CD8-positive, alpha-beta memory T cell (primary cell): ENCODE data around the gene POGLUT2. TPM values are rescaled to one million over a fixed set of nuclear protein-coding genes. Genes with fewer than 3 reads are reported as not detected.

Experiments
- CTCF ChIA-PET: fragments of 350-600 bp; sonication (Branson Sonifier 250); formaldehyde crosslinking; loops from one replicate; lab custom pipeline; 2021; ENCODE audit warnings: antibody characterized with exemption; lab: Charles Lee
- POLR2A ChIA-PET: fragments of 350-600 bp; sonication (Branson Sonifier 250); formaldehyde crosslinking; loops from one replicate; lab custom pipeline; 2021; ENCODE audit warnings: antibody characterized with exemption; lab: Charles Lee
- DNase-seq, 5 donors: peaks; one replicate each; pipeline versions ENCODE4 v3.0.0 to v3.0.0-alpha.2; 2020 to 2022; ENCODE audit warnings: mixed read lengths in 1 of 5
- H3K27ac ChIP-seq: one replicate; pipeline ENCODE4 v1.7.0; 2013; ENCODE audit warnings: low read depth, mild to moderate bottlenecking, low read length, moderate library complexity
- H3K27me3 ChIP-seq: 2 replicates; pipeline ENCODE4 v1.7.0; 2013; ENCODE audit warnings: low read length, mild to moderate bottlenecking; ENCODE audit not compliant: insufficient read depth, poor library complexity, severe bottlenecking
- H3K36me3 ChIP-seq: 2 replicates; pipeline ENCODE4 v1.7.0; 2013; ENCODE audit warnings: mild to moderate bottlenecking, low read length, moderate library complexity; ENCODE audit not compliant: insufficient read depth
- H3K4me1 ChIP-seq: 2 replicates; pipeline ENCODE4 v1.7.0; 2013; ENCODE audit warnings: mild to moderate bottlenecking, low read length, moderate library complexity; ENCODE audit not compliant: insufficient read depth
- H3K4me3 ChIP-seq: 2 replicates; pipeline ENCODE4 v1.7.0; 2013; ENCODE audit warnings: mild to moderate bottlenecking, low read length
- H3K9me3 ChIP-seq: 2 replicates; pipeline ENCODE4 v1.7.0; 2013; ENCODE audit warnings: mild to moderate bottlenecking, low read length
- H3K27ac Mint-ChIP-seq, 8 donors: one replicate each; pipeline ENCODE4 v1.8.0; 2020 to 2021; ENCODE audit warnings: mixed read lengths in 8 of 8, mild to moderate bottlenecking in 6 of 8, inconsistent platforms in 3 of 8, moderate library complexity in 3 of 8
- H3K27me3 Mint-ChIP-seq, 2 donors: one replicate each; pipeline ENCODE4 v1.8.0; 2020 to 2021; ENCODE audit warnings: mixed read lengths in 2 of 2, mild to moderate bottlenecking in 1 of 2, moderate library complexity in 1 of 2
- H3K36me3 Mint-ChIP-seq, 3 donors: one replicate each; pipeline ENCODE4 v1.8.0; 2020 to 2021; ENCODE audit warnings: mixed read lengths in 3 of 3, inconsistent platforms in 1 of 3, mild to moderate bottlenecking in 1 of 3
- H3K4me1 Mint-ChIP-seq, 3 donors: one replicate each; pipeline ENCODE4 v1.8.0; 2020 to 2021; ENCODE audit warnings: mixed read lengths in 3 of 3, inconsistent platforms in 1 of 3, mild to moderate bottlenecking in 1 of 3
- H3K4me3 Mint-ChIP-seq, 7 donors: one replicate each; pipeline ENCODE4 v1.8.0; 2020 to 2021; ENCODE audit warnings: mixed read lengths in 7 of 7, mild to moderate bottlenecking in 6 of 7, moderate library complexity in 4 of 7, inconsistent platforms in 2 of 7
- H3K9me3 Mint-ChIP-seq, 5 donors: one replicate each; pipeline ENCODE4 v1.8.0; 2020 to 2022; ENCODE audit warnings: mixed read lengths in 5 of 5, mild to moderate bottlenecking in 3 of 5, moderate library complexity in 2 of 5, inconsistent platforms in 1 of 5
- polyA plus RNA-seq: library from polyadenylated mRNA; unstranded; fragments of 300-500 nt; fragmentation: Illumina TruSeq; gene quantifications from one replicate; pipeline ENCODE4 v1.2.3, GENCODE V29; 2021
- total RNA-seq, 2 experiments: library from RNA; stranded (reverse); gene quantifications; one replicate each; pipeline ENCODE4 v1.2.3, GENCODE V29; 2021

The POGLUT2 gene
- 10 to 100 TPM; 13.5 to 15.8 TPM for total RNA-seq
- 2.5 TPM for polyA plus RNA-seq

DNA sequence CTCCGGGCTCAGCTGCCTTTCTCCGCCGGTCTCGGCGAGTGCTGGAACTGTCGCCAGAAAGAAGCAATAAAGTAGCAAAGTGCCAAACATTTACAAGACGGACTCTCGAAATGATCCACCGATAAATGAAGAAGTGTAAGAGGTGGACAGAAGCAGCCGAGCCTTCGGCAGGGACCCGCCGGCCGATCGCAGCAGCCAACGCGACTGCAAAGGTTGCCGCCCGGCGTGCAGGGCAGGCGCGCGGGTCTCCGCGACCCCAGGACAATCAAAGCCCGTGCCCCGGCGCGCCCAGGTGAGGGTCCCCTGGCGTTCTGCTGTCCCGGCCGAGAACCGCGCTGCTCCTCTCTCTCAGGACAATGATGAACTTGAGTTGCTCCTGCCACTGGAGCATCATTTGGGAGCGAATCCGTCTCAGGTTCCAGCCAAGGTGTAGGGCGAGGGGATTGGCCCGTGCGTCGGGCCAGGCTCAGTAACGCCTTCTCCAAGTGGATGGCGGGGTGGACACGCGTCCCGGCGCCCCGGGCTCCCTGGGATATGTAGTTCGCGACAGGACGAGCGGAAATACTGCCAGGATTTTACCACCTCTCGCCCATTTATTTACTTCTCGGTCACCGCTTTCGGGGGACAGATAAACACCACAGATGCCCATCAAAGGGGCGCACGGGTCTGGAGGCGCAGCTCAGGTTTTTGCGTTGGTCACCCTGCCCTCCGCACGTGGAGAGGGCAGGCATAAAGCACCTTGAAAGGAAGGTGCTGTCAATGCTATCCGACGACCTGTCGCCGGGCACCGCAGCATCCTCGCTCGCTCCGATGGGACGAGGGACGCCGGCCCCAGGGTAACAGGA lies at the start of gene POGLUT2, which contains the start of gene BIVM:
POGLUT2 (minus strand) TSS at position 396 of the 845 bp plus-strand sequence; CDS start at position 90, 306 bp downstream.
BIVM (plus strand) TSS at position 539 of the 845 bp plus-strand sequence. CDS start 8,149 bp downstream, outside the sequence.
- Mint-ChIP-seq H3K27ac (peak within 1 kb of the TSS; percentile 71 to 95 (median 84)), H3K36me3 (peaks cover 0 to 11% (median 3%) of the 10 kb centered on the region in 3 donors), H3K27me3 (peaks cover 0 to 4% of the 10 kb centered on the region in 2 donors), H3K9me3 (no peaks in the 10 kb centered on the region), H3K4me3 (peak within 1 kb of the TSS; percentile 91 to 98 (median 96)), H3K4me1 (peaks cover 28 to 43% (median 43%) of the 10 kb centered on the region in 3 donors)
- H3K27ac ChIP-seq: peak within 1 kb of the TSS; percentile 61
- peak within 1 kb of the TSS; percentile 67 for H3K4me3 ChIP-seq
- CTCF ChIA-PET: interaction anchor here (0.8 to 4.2 kb wide), 9 partner anchors 10 to 207 kb away, joined by 3 to 28 read pairs (median 5); partner anchors contain the start of genes ERCC5 and TEX30
- no peaks in the 10 kb centered on the region for H3K27me3 ChIP-seq
- POLR2A ChIA-PET: interaction anchor here (1.0 to 2.6 kb wide), 4 partner anchors 10 to 206 kb away, joined by 3 to 17 read pairs (median 10); partner anchors contain the start of genes ERCC5 and TEX30
- H3K9me3 ChIP-seq: no peaks in the 10 kb centered on the region
- H3K4me1 ChIP-seq: peaks cover 6% of the 10 kb centered on the region
- no peaks in the 10 kb centered on the region for H3K36me3 ChIP-seq
- peak; percentile 62 to 85 (median 73) for DNase-seq

GRCh38 chr13:102847272-102848234 lies 48.8 kb upstream of the POGLUT2 start:
- POLR2A ChIA-PET: interaction anchor here (2.0 to 4.7 kb wide), 4 partner anchors 48 to 256 kb away, joined by 17 to 171 read pairs (median 30); partner anchors contain the start of genes BIVM, POGLUT2, TEX30 and TPP2
- H3K4me1 ChIP-seq: peaks cover 43% of the 10 kb centered on the region
- H3K27ac ChIP-seq: peak overlapping the region; percentile 99
- Mint-ChIP-seq H3K9me3 (peaks cover 0 to 2% (median 0%) of the 10 kb centered on the region in 5 donors), H3K36me3 (peaks cover 0 to 42% (median 5%) of the 10 kb centered on the region in 3 donors), H3K27me3 (peaks cover 0 to 5% of the 10 kb centered on the region in 2 donors), H3K4me3 (peak overlapping the region; percentile 91 to 99 (median 97)), H3K4me1 (peaks cover 48 to 65% (median 61%) of the 10 kb centered on the region in 3 donors), H3K27ac (peak overlapping the region; percentile 93 to 100 (median 99))
- peak overlapping the region; percentile 97 for H3K4me3 ChIP-seq
- H3K27me3 ChIP-seq: no peaks in the 10 kb centered on the region
- CTCF ChIA-PET: interaction anchor here (1.0 to 4.8 kb wide), 10 partner anchors 9 to 453 kb away, joined by 3 to 36 read pairs (median 5); partner anchors contain the start of gene TPP2
- H3K36me3 ChIP-seq: peaks cover 3% of the 10 kb centered on the region
- H3K9me3 ChIP-seq: no peaks in the 10 kb centered on the region
- peak in 2 of 5 donors; percentile 37 to 39 for DNase-seq

GRCh38 chr13:102846261-102847015 lies 47.7 kb upstream of the POGLUT2 start:
- peaks cover 42 to 56% (median 53%) of the 10 kb centered on the region in 3 donors for H3K4me1 Mint-ChIP-seq
- CTCF ChIA-PET: interaction anchor here (0.8 to 4.8 kb wide), 13 partner anchors 10 to 452 kb away, joined by 3 to 36 read pairs (median 6); partner anchors contain the start of genes BIVM, POGLUT2 and TEX30
- peaks cover 0 to 5% of the 10 kb centered on the region in 2 donors for H3K27me3 Mint-ChIP-seq

DNA sequence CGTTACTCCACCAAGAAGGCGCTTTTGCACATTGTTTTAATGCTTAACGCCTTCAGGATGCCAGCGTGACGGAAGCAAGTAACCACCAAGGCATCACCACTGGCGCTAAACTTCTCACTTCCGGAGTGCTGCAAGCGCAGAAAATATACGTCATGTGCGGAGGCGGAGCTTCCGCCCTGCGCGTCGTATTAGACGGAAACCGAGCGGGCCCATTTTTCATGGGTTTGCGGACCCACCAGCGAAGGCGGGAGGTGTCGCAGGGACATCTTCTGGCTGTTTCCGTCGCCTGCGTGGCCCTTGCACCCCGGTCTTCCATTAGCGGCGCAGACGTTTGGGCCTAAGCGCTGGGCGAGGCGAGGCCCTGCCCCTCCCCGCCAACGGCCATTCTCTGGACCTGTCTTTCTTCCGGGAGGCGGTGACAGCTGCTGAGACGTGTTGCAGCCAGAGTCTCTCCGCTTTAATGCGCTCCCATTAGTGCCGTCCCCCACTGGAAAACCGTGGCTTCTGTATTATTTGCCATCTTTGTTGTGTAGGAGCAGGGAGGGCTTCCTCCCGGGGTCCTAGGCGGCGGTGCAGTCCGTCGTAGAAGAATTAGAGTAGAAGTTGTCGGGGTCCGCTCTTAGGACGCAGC lies 47.0 kb upstream of the POGLUT2 start, which contains the start of gene ERCC5:
ERCC5 (plus strand) TSS at position 403 of the 631 bp plus-strand sequence. CDS start 235 bp downstream, outside the sequence.
- peak within 1 kb of the TSS; percentile 93 to 100 (median 99) for H3K27ac Mint-ChIP-seq
- POLR2A ChIA-PET: interaction anchor here (0.6 to 4.7 kb wide), 11 partner anchors 28 to 1228 kb away, joined by 3 to 171 read pairs (median 4); partner anchors contain the start of genes BIVM, POGLUT2, TEX30 and TPP2
- peak; percentile 88 to 97 (median 97) for DNase-seq
- Histone ChIP-seq H3K36me3 (no peaks in the 10 kb centered on the region), H3K27me3 (no peaks in the 10 kb centered on the region), H3K9me3 (no peaks in the 10 kb centered on the region), H3K4me1 (peaks cover 42% of the 10 kb centered on the region), H3K27ac (peak within 1 kb of the TSS; percentile 99), H3K4me3 (peak within 1 kb of the TSS; percentile 97)
- H3K36me3 Mint-ChIP-seq: peaks cover 0 to 38% (median 5%) of the 10 kb centered on the region in 3 donors
- CTCF ChIA-PET: interaction anchor here (0.7 to 4.8 kb wide), 14 partner anchors 9 to 267 kb away, joined by 3 to 36 read pairs (median 6); partner anchors contain the start of genes BIVM, POGLUT2 and TEX30
- peaks cover 0 to 2% (median 0%) of the 10 kb centered on the region in 5 donors for H3K9me3 Mint-ChIP-seq
- peaks cover 0 to 5% of the 10 kb centered on the region in 2 donors for H3K27me3 Mint-ChIP-seq
- H3K4me1 Mint-ChIP-seq: peaks cover 42 to 52% (median 51%) of the 10 kb centered on the region in 3 donors
- peak within 1 kb of the TSS; percentile 91 to 99 (median 97) for H3K4me3 Mint-ChIP-seq

More at GRCh38 chr13:102846261-102847015, 47.7 kb upstream of the POGLUT2 start:
- Histone ChIP-seq H3K36me3 (no peaks in the 10 kb centered on the region), H3K27ac (peak overlapping the region; percentile 99), H3K4me1 (peaks cover 43% of the 10 kb centered on the region), H3K9me3 (no peaks in the 10 kb centered on the region), H3K4me3 (peak overlapping the region; percentile 97), H3K27me3 (no peaks in the 10 kb centered on the region)
- POLR2A ChIA-PET: interaction anchor here (0.5 to 4.7 kb wide), 10 partner anchors 47 to 267 kb away, joined by 3 to 171 read pairs (median 4); partner anchors contain the start of genes BIVM, POGLUT2, TEX30 and TPP2
- peak overlapping the region; percentile 91 to 99 (median 97) for H3K4me3 Mint-ChIP-seq
- peaks cover 0 to 2% (median 0%) of the 10 kb centered on the region in 5 donors for H3K9me3 Mint-ChIP-seq
- peak overlapping the region; percentile 93 to 100 (median 99) for H3K27ac Mint-ChIP-seq
- peak; percentile 35 to 76 (median 63) for DNase-seq
- peaks cover 0 to 36% (median 5%) of the 10 kb centered on the region in 3 donors for H3K36me3 Mint-ChIP-seq

GRCh38 chr13:102845289-102845629 lies 46.5 kb upstream of the POGLUT2 start:
- H3K4me3 Mint-ChIP-seq: peak overlapping the region; percentile 91 to 99 (median 97)
- no peaks in the 10 kb centered on the region for H3K27me3 ChIP-seq
- H3K27ac ChIP-seq: peak overlapping the region; percentile 99
- H3K36me3 ChIP-seq: no peaks in the 10 kb centered on the region
- peak overlapping the region; percentile 93 to 100 (median 99) for H3K27ac Mint-ChIP-seq
- H3K9me3 Mint-ChIP-seq: peaks cover 0 to 2% (median 0%) of the 10 kb centered on the region in 5 donors
- POLR2A ChIA-PET: interaction anchor here (0.6 to 4.7 kb wide), 10 partner anchors 28 to 1227 kb away, joined by 3 to 171 read pairs (median 4); partner anchors contain the start of genes BIVM, POGLUT2, TEX30 and TPP2
- H3K9me3 ChIP-seq: no peaks in the 10 kb centered on the region
- peaks cover 0 to 36% (median 5%) of the 10 kb centered on the region in 3 donors for H3K36me3 Mint-ChIP-seq
- H3K4me3 ChIP-seq: peak overlapping the region; percentile 97
- peaks cover 37 to 47% (median 46%) of the 10 kb centered on the region in 3 donors for H3K4me1 Mint-ChIP-seq
- H3K27me3 Mint-ChIP-seq: peaks cover 0 to 5% of the 10 kb centered on the region in 2 donors
- no peak for DNase-seq
- CTCF ChIA-PET: interaction anchor here (0.7 to 4.8 kb wide), 10 partner anchors 10 to 266 kb away, joined by 3 to 36 read pairs (median 7); partner anchors contain the start of genes BIVM, POGLUT2 and TEX30
- peaks cover 38% of the 10 kb centered on the region for H3K4me1 ChIP-seq

DNA sequence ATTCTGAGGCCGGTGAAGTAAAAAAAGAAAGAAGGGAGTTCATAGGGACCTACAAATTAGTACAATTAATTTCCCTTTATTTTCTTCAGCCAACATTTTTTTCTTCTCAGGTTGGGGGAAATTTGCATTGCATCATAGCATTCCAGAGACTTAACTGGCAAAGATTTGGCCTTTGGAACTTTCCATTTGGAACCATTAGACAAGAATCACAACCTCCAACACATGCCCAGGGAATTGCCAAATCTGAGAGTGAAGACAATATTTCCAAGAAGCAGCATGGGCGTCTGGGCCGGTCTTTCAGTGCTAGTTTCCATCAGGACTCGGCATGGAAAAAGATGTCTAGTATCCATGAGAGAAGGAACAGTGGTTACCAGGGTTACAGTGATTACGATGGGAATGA lies 40.7 kb upstream of the POGLUT2 start:
- no peak overlapping the region for H3K27ac ChIP-seq
- no peaks in the 10 kb centered on the region for H3K27me3 ChIP-seq
- no peaks in the 10 kb centered on the region for H3K9me3 Mint-ChIP-seq
- peaks cover 0 to 36% (median 11%) of the 10 kb centered on the region in 3 donors for H3K36me3 Mint-ChIP-seq
- no peaks in the 10 kb centered on the region for H3K9me3 ChIP-seq
- no peaks in the 10 kb centered on the region for H3K36me3 ChIP-seq
- ChIA-PET CTCF (no interaction called here), POLR2A (no interaction called here)
- no peak overlapping the region for H3K4me3 ChIP-seq
- peaks cover 2% of the 10 kb centered on the region in 3 donors for H3K4me1 Mint-ChIP-seq
- DNase-seq: no peak
- no peaks in the 10 kb centered on the region for H3K27me3 Mint-ChIP-seq
- peaks cover under 1% of the 10 kb centered on the region for H3K4me1 ChIP-seq
- H3K27ac Mint-ChIP-seq: peak overlapping the region in 2 of 8 donors; percentile 1 to 2
- H3K4me3 Mint-ChIP-seq: peak overlapping the region in 1 of 7 donors; percentile 2
